GM12878 (cell line): Measurements from ENCODE around the gene SLC25A33. TPM values are rescaled to one million over a fixed set of nuclear protein-coding genes. Genes with fewer than 3 reads are reported as not detected.

Experiments used
- ATAC-seq: fragments of 200-7000 bp; cut with Tn5 transposase; 3 replicates; pipeline ENCODE4 v1.9.1; 2020; ENCODE audit warnings: mild to moderate bottlenecking, moderate library complexity
- BruUV-seq: library from RNA; stranded (reverse); fragments of 400-500 nt; replicated peaks from 2 replicates; lab custom pipeline; 2021; lab: Mats Ljungman, UMichigan
- CTCF ChIA-PET: fragments of 300-600 bp; sonication (Branson Sonifier 250); formaldehyde crosslinking; extraction: SDS; loops from one replicate; lab custom pipeline; 2021; ENCODE audit warnings: inconsistent platforms; lab: Yijun Ruan, JAX
- POLR2A ChIA-PET: fragments of 350-600 bp; formaldehyde crosslinking; extraction: SDS; loops from one replicate; lab custom pipeline; 2021; ENCODE audit warnings: inconsistent platforms; lab: Charles Lee
- RAD21 ChIA-PET: fragments of 300-600 bp; sonication (Branson Sonifier 250); formaldehyde crosslinking; loops from one replicate; lab custom pipeline; 2023; ENCODE audit warnings: antibody characterized with exemption; ENCODE audit not compliant: unreplicated experiment; lab: Charles Lee
- SMC1A ChIA-PET: fragments of 300-600 bp; sonication (Branson Sonifier 250); formaldehyde crosslinking; loops from one replicate; lab custom pipeline; 2023; ENCODE audit not compliant: unreplicated experiment, uncharacterized antibody; lab: Charles Lee
- DNase-seq: peaks from one replicate; pipeline ENCODE4 v3.0.0-alpha.2; 2011; ENCODE audit warnings: low read depth, low spot score
- FAIRE-seq: peaks from 3 replicates; lab custom pipeline; 2011; peaks lifted over from hg19 to GRCh38; lab: Jason Lieb, UNC
- H2AFZ ChIP-seq: 2 replicates; pipeline ENCODE4 v1.6.0; 2011; ENCODE audit warnings: low read depth, low read length, control low read depth; ENCODE audit not compliant: control insufficient read depth
- H3K27ac ChIP-seq: 2 replicates; pipeline ENCODE4 v1.5.1; 2011; ENCODE audit warnings: control low read depth; ENCODE audit not compliant: control insufficient read depth, insufficient read depth
- H3K27me3 ChIP-seq, 2 experiments: replicated peaks in 1 of 2; 2 replicates each; pipeline versions ENCODE4 v1.6.0 to v1.6.1; 2011; ENCODE audit warnings: low read length in 1 of 2; ENCODE audit not compliant: control insufficient read depth in 2 of 2, insufficient read depth in 2 of 2
- H3K36me3 ChIP-seq, 2 experiments: 2 replicates each; pipeline ENCODE4 v1.5.1; 2011; ENCODE audit warnings: low read length in 1 of 2; ENCODE audit not compliant: control insufficient read depth in 2 of 2, insufficient read depth in 2 of 2
- H3K4me1 ChIP-seq: 2 replicates; pipeline ENCODE4 v1.6.1; 2011; ENCODE audit warnings: mild to moderate bottlenecking, low read length, moderate library complexity, mixed read lengths; ENCODE audit not compliant: control insufficient read depth, insufficient read depth
- H3K4me2 ChIP-seq: 2 replicates; pipeline ENCODE4 v1.6.0; 2011; ENCODE audit warnings: control low read depth; ENCODE audit not compliant: control insufficient read depth, insufficient read depth
- H3K4me3 ChIP-seq: fragments of 200-600 bp; sonication (generic); 2 replicates; pipeline ENCODE4 v1.5.1; 2016
- H3K79me2 ChIP-seq: 2 replicates; pipeline ENCODE4 v1.6.0; 2011; ENCODE audit warnings: low read length; ENCODE audit not compliant: control insufficient read depth, insufficient read depth
- H3K9ac ChIP-seq: 2 replicates; pipeline ENCODE4 v1.8.0; 2011; ENCODE audit warnings: low read length, control low read depth, mixed read lengths; ENCODE audit not compliant: control insufficient read depth, insufficient read depth
- H3K9me3 ChIP-seq: replicated peaks from 3 replicates; pipeline ENCODE4 v1.5.1; 2011; ENCODE audit warnings: mild to moderate bottlenecking, low read length; ENCODE audit not compliant: control insufficient read depth, insufficient read depth
- H4K20me1 ChIP-seq: 2 replicates; pipeline ENCODE4 v1.6.0; 2011; ENCODE audit not compliant: control insufficient read depth, insufficient read depth
- BACH1 ChIP-seq: fragments of 450-650 bp; IDR thresholded peaks from 2 replicates; pipeline ENCODE4 v1.6.1; 2017; ENCODE audit warnings: mild to moderate bottlenecking, borderline replicate concordance
- BCL11A ChIP-seq: IDR thresholded peaks from 2 replicates; pipeline ENCODE4 v1.6.1; 2011; ENCODE audit warnings: low read depth, low read length
- BRCA1 ChIP-seq: IDR thresholded peaks from 2 replicates; pipeline ENCODE4 v1.6.1; 2011; ENCODE audit warnings: low read depth, low read length, improper control_type of control experiment
- CBX3 ChIP-seq: fragments of 200-600 bp; sonication (generic); IDR thresholded peaks from 2 replicates; pipeline ENCODE4 v1.6.1; 2016; ENCODE audit warnings: low read depth, borderline replicate concordance
- CHD4 ChIP-seq: fragments of 200-600 bp; sonication (generic); IDR thresholded peaks from 2 replicates; pipeline ENCODE4 v1.6.1; 2016; ENCODE audit warnings: mild to moderate bottlenecking
- FOXM1 ChIP-seq: IDR thresholded peaks from 2 replicates; pipeline ENCODE4 v1.6.1; 2012; ENCODE audit warnings: low read depth, mild to moderate bottlenecking, inconsistent platforms, low read length, moderate library complexity
- GATAD2B ChIP-seq: fragments of 450-650 bp; conservative IDR thresholded peaks from 2 replicates; pipeline ENCODE4 v1.6.1; 2017; ENCODE audit warnings: low read depth, mild to moderate bottlenecking, moderate library complexity
- HDAC6 ChIP-seq: fragments of 200-600 bp; sonication (generic); IDR thresholded peaks from one replicate; pipeline ENCODE4 v1.8.0; 2017; ENCODE audit warnings: antibody characterized with exemption; ENCODE audit not compliant: unreplicated experiment
- MEF2A ChIP-seq: IDR thresholded peaks from 2 replicates; pipeline ENCODE4 v1.6.1; 2011; ENCODE audit warnings: low read depth, mild to moderate bottlenecking, low read length, moderate library complexity; ENCODE audit not compliant: insufficient read depth
- POLR2A ChIP-seq: IDR thresholded peaks from 2 replicates; pipeline ENCODE4 v1.6.1; 2011; ENCODE audit warnings: low read depth, mild to moderate bottlenecking, low read length
- TCF7 ChIP-seq: IDR thresholded peaks from 2 replicates; pipeline ENCODE4 v1.6.1; 2014; ENCODE audit warnings: antibody characterized with exemption, borderline replicate concordance
- ZNF207 ChIP-seq: fragments of 450-650 bp; IDR thresholded peaks from 2 replicates; pipeline ENCODE4 v1.6.1; 2014; ENCODE audit warnings: antibody characterized with exemption, mild to moderate bottlenecking, borderline replicate concordance
- ZNF384 ChIP-seq: IDR thresholded peaks from 2 replicates; pipeline ENCODE4 v1.6.1; 2012; ENCODE audit warnings: low read depth, mild to moderate bottlenecking, low read length, improper control_type of control experiment, borderline replicate concordance
- WGBS: methylation state at CpG from one replicate; pipeline ENCODE4 v1.1.6; 2016; ENCODE audit warnings: low lambda C conversion rate; ENCODE audit not compliant: insufficient replicate concordance, insufficient coverage; ENCODE audit errors: missing lambda C conversion rate; 5-methylcytosine and 5-hydroxymethylcytosine counted together
- in situ Hi-C: fragments of 300-500 bp; cut with MboI; formaldehyde crosslinking; loops from 9 replicates; pipeline ENCODE4 v1.14.3; 2018; ENCODE audit warnings: mixed read lengths
- intact Hi-C: fragments of 100-400 bp; cut with micrococcal nuclease; formaldehyde crosslinking; loops from one replicate; pipeline ENCODE4 v1.14.2; 2022; ENCODE audit not compliant: unreplicated experiment
- polyA plus RNA-seq, 11 experiments: library from polyadenylated mRNA; depleted of rRNA in 4 of 11; unstranded in 6 of 11; stranded (reverse) in 5 of 11; fragments of >200 nt; fragmentation: Nextera tagmentation in 4 of 11; fragmentation: Illumina TruSeq in 1 of 11; extraction: Ambion mirVana in 4 of 11; extraction: Trizol in 1 of 11; gene quantifications; 1 replicate in 1 of 11; 2 replicates in 10 of 11; pipeline versions ENCODE4 v1.2.1 to v1.2.3, GENCODE V29; 2011 to 2016; ENCODE audit warnings: inconsistent platforms in 2 of 11, missing spikeins in 2 of 11, low read depth in 1 of 11
- total RNA-seq, 4 experiments: library from RNA; depleted of rRNA in 3 of 4; stranded (reverse); fragments of >200 nt in 3 of 4; fragmentation: Illumina TruSeq in 1 of 4; extraction: Trizol in 1 of 4; gene quantifications; 2 replicates each; pipeline versions ENCODE4 v1.2.1 to v1.2.3, GENCODE V29; 2013 to 2021
- TF ChIP-seq, protein P1 (sequence below): fragments of 450-650 bp; IDR thresholded peaks from 2 replicates; pipeline ENCODE4 v1.6.1; 2016; ENCODE audit warnings: mild to moderate bottlenecking

SLC25A33 gene
- total and polyA plus RNA-seq, 10 of the 15 experiments (the other 5 are each of a cell fraction or from before 2014, with no cell fraction given), result 1.7 to 11.2 (median 8.4) TPM

- ChIA-PET CTCF (no interaction called here), SMC1A (no interaction called here), RAD21 (no interaction called here), POLR2A (no interaction called here)
- no peak overlapping the region for H2AFZ ChIP-seq
- DNase-seq, result no peak
- no peak overlapping the region for H3K9ac ChIP-seq
- in situ Hi-C loops, result no loop called here
- H3K27ac ChIP-seq, result no peak overlapping the region
- no peaks in the 10 kb centered on the region for H3K9me3 ChIP-seq
- no peaks in the 10 kb centered on the region for H3K4me1 ChIP-seq
- BruUV-seq, result no TSS peak
- 83% methylated on average over 15 of the region's 15 CpGs for WGBS
- no peak for FAIRE-seq
- no peaks in the 10 kb centered on the region for H4K20me1 ChIP-seq
- H3K27me3 ChIP-seq, result no peaks in the 10 kb centered on the region
- peaks cover 8 to 28% of the 10 kb centered on the region in 2 experiments; a peak in 3 of 4 replicates for H3K36me3 ChIP-seq
- intact Hi-C loops, result no loop called here
- no peak for TF ChIP-seq HDAC6
- no peak for TF ChIP-seq BCL11A
- peak; percentile 22; the same call in 1 of the 2 replicates for TF ChIP-seq POLR2A
- TF ChIP-seq, all 136 proteins: peak for 1
- no peak overlapping the region for H3K4me3 ChIP-seq
- no peak overlapping the region for H3K4me2 ChIP-seq
- ATAC-seq, result no peak
- no peaks in the 10 kb centered on the region for H3K79me2 ChIP-seq
These were observed 65.6 kb downstream of the SLC25A33 start for GRCh38 chr1:9604836-9605235.

- TF ChIP-seq MEF2A (no peak), BRCA1 (no peak), GATAD2B (no peak), BACH1 (no peak), ZNF384 (no peak), TCF7 (no peak), FOXM1 (no peak), CBX3 (no peak), ZNF207 (no peak), CHD4 (no peak)
- TF ChIP-seq, protein P1, sequence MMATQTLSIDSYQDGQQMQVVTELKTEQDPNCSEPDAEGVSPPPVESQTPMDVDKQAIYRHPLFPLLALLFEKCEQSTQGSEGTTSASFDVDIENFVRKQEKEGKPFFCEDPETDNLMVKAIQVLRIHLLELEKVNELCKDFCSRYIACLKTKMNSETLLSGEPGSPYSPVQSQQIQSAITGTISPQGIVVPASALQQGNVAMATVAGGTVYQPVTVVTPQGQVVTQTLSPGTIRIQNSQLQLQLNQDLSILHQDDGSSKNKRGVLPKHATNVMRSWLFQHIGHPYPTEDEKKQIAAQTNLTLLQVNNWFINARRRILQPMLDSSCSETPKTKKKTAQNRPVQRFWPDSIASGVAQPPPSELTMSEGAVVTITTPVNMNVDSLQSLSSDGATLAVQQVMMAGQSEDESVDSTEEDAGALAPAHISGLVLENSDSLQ, result no peak
- TF ChIP-seq, all 136 proteins: peak for 0
- H2AFZ ChIP-seq, result no peak overlapping the region
- H4K20me1 ChIP-seq, result no peaks in the 10 kb centered on the region
- no peak for ATAC-seq
- no peaks in the 10 kb centered on the region for H3K79me2 ChIP-seq
- H3K4me1 ChIP-seq, result no peaks in the 10 kb centered on the region
- H3K27ac ChIP-seq, result no peak overlapping the region
- H3K36me3 ChIP-seq, result peaks cover 3 to 25% of the 10 kb centered on the region in 2 experiments; a peak in 3 of 4 replicates
- intact Hi-C loops, result no loop called here
- H3K9me3 ChIP-seq, result no peaks in the 10 kb centered on the region
- no peaks in the 10 kb centered on the region for H3K27me3 ChIP-seq
- in situ Hi-C loops, result no loop called here
- no TSS peak for BruUV-seq
- H3K9ac ChIP-seq, result no peak overlapping the region
- no peak for DNase-seq
- 98% methylated on average over 14 of the region's 14 CpGs for WGBS
- ChIA-PET CTCF (no interaction called here), RAD21 (no interaction called here), POLR2A (no interaction called here), SMC1A (no interaction called here)
- no peak overlapping the region for H3K4me3 ChIP-seq
- FAIRE-seq, result no peak
- no peak overlapping the region for H3K4me2 ChIP-seq
These were observed 66.7 kb downstream of the SLC25A33 start for GRCh38 chr1:9605946-9606455.
